Activated T-cell treated with anti-CD3 and anti-CD28 coated beads, Interleukin-2, amount 50 U/mL, for 48 hours (primary cell): ENCODE data around the gene SLC44A2.

Experiments
- DNase-seq, 2 experiments: peaks; one replicate each; pipeline ENCODE4 v3.0.0-alpha.2; 2020

SLC44A2 gene

GRCh38 chr19:10617409-10618121 is 7.8 kb upstream of the SLC44A2 start:
- DNase-seq, result no peak

- DNase-seq, result no peak
Measured at GRCh38 chr19:10618846-10619245, 6.5 kb upstream of the SLC44A2 start.

GRCh38 chr19:10620786-10621185 is 4.6 kb upstream of the SLC44A2 start:
- no peak for DNase-seq

GRCh38 chr19:10621966-10622365 is 3.4 kb upstream of the SLC44A2 start:
- no peak for DNase-seq

GRCh38 chr19:10624585-10624984 is 768 bp upstream of the SLC44A2 start:
- no peak for DNase-seq

- DNase-seq, result no peak
Measured at GRCh38 chr19:10625762-10626138, 397 bp downstream of the SLC44A2 start.

- DNase-seq, result no peak
Measured at GRCh38 chr19:10631874-10632273, 6.5 kb downstream of the SLC44A2 start.

- DNase-seq, result no peak
Measured at GRCh38 chr19:10634430-10634829, 9.1 kb downstream of the SLC44A2 start.

GRCh38 chr19:10634963-10635362 is 9.6 kb downstream of the SLC44A2 start:
- DNase-seq, result no peak

- DNase-seq, result no peak
Measured at GRCh38 chr19:10636304-10636972, 11.1 kb downstream of the SLC44A2 start.

- no peak for DNase-seq
Measured at GRCh38 chr19:10637894-10638293, 12.5 kb downstream of the SLC44A2 start.

- no peak for DNase-seq
Measured at GRCh38 chr19:10639836-10640235, 14.5 kb downstream of the SLC44A2 start.

- no peak for DNase-seq
Measured at GRCh38 chr19:10640361-10640760, 15.0 kb downstream of the SLC44A2 start.

GRCh38 chr19:10641248-10641647 is 15.9 kb downstream of the SLC44A2 start:
- no peak for DNase-seq

GRCh38 chr19:10642473-10643171 is 17.3 kb downstream of the SLC44A2 start:
- DNase-seq, result no peak

GRCh38 chr19:10643172-10643967 is 18.0 kb downstream of the SLC44A2 start:
- DNase-seq, result no peak

GRCh38 chr19:10643968-10644259 is 18.6 kb downstream of the SLC44A2 start:
- DNase-seq, result no peak

GRCh38 chr19:10644260-10645007 is 19.1 kb downstream of the SLC44A2 start:
- DNase-seq, result peak; percentile 85 to 87

- DNase-seq, result no peak
Measured at GRCh38 chr19:10646456-10647159, 21.3 kb downstream of the SLC44A2 start.

- no peak for DNase-seq
Measured at GRCh38 chr19:10648360-10648759, 23.0 kb downstream of the SLC44A2 start.

- no peak for DNase-seq
Measured at GRCh38 chr19:10651851-10652250, 26.5 kb downstream of the SLC44A2 start.

GRCh38 chr19:10653482-10653731 is 28.1 kb downstream of the SLC44A2 start:
- no peak for DNase-seq
